GM18526 (cell line): ENCODE measurements around the gene CNNM2.

Experiments used
- POLR2A ChIP-seq: IDR thresholded peaks from 3 replicates; pipeline ENCODE4 v1.6.1; 2011; ENCODE audit not compliant: insufficient read length; ENCODE audit errors: extremely low read depth

The CNNM2 gene

DNA sequence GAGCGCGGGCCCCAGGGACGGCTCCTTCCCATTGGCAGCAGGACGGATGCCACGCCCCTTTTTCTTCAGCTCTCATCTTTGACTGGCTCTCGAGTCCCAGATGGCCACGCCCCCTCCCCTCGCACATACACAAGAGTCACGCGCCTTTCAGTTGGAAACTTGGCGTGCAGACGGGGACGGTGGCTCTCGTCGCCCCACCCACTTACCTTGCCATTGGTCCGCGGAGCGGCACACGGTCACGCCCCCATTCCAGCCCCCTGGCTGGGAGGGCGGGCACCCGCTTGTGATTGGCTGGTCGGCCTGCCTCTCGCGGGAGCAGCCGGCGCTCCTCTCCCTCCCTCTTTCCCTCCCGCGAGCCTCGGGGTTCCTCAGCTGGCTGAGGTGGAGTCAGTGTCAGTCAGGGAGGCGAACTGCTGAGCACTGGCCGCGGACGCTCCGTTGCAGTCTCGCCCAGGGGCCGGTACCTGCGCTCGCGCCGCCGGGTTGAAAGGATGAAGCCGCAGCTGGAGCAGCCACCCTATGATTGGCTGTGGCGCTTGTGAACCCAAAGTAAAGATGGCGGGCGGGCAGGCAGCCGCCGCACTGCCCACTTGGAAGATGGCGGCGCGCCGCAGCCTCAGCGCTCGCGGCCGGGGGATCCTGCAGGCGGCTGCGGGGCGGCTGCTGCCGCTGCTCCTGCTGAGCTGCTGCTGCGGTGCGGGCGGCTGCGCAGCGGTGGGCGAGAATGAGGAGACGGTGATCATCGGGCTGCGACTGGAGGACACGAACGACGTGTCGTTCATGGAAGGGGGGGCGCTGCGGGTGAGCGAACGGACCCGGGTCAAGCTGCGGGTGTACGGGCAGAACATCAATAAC is at the start of gene CNNM2:
Gene CNNM2, plus strand, starts transcription at position 333 of the 855 bp plus-strand sequence. Its CDS starts 187 bp downstream, at position 520.
- peak; percentile 72 for TF ChIP-seq POLR2A

DNA sequence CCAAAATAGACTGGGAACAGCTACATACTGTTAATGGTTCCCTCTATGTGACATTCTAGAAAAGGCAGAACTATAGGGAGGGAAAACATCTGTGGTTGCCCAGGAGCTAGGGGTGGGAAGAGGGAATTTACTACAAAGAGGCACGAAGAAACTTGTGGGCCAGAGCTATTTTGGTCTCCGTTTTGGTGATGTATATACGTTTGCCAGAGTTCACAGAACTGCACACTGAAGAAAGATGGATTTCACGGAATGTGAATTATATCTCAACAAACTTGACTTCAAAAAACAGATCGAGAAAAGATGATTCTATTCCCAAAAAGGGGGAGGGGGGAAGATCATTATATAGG is 49.2 kb upstream of the CNNM2 start:
- no peak for TF ChIP-seq POLR2A

DNA sequence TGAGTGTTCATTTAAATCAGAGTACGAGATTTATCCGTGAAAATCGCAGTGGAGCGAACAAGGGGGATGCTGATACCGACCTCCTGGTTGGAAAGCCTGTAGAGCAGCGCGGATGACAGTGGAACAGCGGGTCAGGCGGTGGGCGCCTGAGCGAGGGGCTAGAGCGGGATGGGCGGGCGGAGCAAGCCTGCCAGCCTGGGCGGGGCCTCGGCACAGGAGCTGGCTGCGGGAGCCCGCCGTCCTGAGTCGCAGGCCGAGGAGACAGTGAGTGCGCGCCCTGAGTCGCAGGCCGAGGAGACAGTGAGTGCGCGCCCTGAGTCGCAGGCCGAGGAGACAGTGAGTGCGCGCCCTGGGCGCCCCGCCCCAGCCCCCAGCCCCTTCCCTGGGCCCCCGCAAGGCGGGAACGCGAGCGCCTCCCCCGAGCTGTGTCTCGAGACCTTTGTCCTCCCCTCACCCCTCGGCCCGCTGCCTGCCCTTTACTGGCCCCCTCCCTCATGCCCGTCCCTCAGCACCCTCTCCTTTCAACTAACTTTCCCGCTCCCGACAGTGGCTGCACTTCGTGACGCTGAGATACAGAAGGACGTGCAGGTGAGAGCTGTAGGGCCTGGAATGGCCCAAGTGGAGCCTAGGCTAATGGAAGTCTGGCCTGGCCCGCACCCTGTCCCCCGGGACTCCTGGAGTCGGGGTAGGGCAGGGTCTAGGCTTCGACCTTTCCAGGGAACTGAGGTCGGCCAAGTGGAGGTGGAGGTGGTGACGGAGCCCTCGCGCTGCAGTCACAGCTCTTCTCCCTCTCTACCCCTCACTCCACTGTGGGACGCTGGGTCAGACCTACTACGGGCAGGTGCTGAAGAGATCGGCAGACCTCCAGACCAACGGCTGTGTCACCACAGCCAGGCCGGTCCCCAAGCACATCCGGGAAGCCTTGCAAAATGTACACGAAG is 48.6 kb upstream of the CNNM2 start, which contains the start of gene AS3MT:
Gene AS3MT, plus strand, starts transcription at position 213 of the 941 bp plus-strand sequence. Its CDS starts 123 bp downstream, at position 336.
- TF ChIP-seq POLR2A = no peak

DNA sequence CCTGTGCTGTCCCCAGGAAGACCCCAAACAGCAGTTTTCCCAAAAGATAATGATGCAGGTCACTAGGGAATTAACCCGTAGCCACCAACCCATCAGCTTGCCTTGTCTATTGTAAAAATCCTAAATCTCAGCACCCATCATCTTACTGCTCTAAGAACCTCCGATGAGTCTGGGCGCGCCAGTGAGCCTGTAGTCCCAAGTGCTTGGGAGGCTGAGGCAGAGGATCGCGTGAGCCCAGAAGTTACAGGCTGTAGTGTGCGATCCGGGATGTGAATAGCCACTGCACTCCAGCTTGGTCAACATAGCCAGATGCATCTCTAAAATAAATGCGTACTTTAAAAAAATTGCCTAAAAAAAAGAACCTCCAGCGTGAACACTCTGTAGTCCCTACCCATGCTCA is 47.9 kb upstream of the CNNM2 start:
- no peak for TF ChIP-seq POLR2A

DNA sequence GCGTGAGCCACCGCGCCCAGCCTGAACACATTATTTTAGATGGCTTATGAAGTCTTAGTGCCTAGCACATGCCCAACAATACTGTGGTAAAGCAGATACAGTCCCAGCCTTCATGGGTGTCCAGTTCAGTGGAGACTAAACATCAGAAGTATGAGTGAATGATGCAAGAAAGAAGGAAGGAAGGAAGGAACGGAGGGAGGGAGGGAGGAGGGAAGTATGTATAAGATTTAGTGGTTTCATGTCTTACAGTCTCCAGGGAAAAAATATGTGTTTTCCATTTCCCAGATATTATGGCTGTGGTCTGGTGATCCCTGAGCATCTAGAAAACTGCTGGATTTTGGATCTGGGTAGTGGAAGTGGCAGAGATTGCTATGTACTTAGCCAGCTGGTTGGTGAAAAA is 45.9 kb upstream of the CNNM2 start:
- no peak for TF ChIP-seq POLR2A

DNA sequence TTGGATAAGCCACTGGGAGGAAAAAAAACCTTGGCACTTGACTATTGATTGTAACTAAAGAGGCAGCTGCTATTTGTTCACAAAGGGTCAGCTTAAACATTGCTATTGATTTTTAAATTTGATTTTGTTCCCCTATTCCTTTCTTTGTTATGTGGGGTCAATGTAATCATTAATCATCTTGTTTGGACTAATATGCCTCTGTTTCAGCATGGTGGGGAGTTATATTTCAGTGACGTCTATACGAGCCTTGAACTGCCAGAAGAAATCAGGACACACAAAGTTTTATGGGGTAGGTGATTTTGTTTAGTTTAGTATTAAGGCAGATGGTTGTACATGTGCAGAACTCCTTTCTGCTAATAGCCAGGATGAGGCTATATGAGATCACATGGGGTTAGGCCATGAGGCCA is 41.3 kb upstream of the CNNM2 start:
- no peak for TF ChIP-seq POLR2A

DNA sequence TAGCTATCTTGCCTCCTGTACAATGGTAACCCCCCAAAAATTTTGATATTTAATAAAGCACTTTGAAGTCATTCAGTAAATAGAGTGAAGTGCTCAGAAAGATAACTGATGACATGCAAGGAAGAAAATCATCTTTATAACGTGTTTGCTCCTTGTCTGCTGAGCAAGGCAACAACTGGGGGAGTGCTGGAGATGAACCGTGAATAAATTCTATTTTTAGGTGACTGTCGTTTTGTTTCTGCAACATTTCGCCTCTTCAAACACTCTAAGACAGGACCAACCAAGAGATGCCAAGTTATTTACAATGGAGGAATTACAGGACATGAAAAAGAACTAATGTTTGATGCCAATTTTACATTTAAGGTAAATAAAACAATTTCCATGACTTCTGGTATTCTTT is 39.5 kb upstream of the CNNM2 start:
- TF ChIP-seq POLR2A = no peak

DNA sequence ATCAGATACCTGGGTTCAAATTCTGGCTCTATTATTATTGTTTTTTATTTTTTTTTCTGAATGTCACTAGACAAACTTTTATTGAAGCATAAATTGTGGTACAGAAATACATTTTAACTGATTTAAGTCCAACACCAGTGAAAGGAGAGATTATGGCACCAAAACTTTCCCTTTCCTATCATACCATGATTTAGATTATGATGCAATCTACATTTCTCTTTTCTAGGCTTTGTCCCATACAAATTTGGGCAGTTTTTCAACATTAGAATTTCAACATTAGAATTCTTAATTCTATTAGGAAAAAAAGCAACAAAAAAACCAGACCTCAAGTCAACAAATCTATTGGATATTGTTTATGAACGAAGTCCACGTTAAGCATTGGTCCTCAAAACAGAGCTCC is 37.8 kb upstream of the CNNM2 start:
- TF ChIP-seq POLR2A = no peak

DNA sequence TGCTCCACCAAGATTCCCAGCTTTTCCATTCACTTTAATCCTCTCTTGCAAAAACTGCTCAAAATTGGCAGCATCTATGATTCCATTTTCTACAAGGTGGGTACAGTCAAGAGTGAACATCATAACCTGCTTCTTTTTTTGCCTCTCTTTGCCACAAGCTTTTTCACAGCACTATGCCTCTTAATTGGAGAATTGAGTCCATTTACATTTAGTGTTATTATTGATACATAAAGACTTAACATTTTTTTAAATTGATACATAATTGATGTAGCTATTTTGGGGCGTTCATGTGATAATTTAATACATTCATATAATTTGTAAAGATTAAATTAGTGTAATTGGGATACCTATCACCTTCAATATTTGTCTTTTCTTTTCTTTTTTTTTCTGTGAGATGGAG is 30.0 kb upstream of the CNNM2 start:
- no peak for TF ChIP-seq POLR2A

DNA sequence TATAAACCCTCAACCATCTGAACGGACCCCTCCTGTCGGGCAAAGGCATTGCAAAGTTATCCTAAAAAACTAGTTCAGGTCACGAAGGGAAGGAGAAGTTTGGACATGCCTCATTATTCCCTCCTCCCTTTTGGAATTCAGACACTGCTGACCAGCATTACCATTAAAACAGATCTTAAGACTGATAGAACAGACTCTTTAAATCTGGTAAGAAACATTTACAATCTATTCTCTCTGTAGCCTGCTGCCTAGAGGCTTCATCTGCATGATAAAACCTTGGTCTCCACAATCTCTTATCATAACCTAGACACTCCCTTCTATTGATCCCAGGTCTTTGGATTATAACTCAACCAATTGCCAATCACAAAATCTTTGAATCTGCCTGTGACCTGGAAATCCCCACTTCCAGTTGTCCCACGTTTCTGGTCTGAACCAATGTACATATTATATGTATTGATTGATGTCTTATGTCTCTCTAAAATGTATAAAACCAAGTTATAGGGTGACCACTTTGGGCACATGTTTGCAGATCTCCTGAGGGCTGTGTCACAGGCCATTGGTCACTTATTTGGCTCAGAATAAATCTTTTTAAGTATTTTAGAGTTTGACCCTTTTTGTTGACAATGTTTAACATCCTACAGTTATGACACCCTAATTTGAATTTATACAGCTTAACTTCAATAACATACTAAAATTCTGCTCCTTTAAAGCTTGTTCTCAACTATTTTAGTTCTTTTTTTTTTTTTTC is 23.5 kb upstream of the CNNM2 start:
- TF ChIP-seq POLR2A = no peak

DNA sequence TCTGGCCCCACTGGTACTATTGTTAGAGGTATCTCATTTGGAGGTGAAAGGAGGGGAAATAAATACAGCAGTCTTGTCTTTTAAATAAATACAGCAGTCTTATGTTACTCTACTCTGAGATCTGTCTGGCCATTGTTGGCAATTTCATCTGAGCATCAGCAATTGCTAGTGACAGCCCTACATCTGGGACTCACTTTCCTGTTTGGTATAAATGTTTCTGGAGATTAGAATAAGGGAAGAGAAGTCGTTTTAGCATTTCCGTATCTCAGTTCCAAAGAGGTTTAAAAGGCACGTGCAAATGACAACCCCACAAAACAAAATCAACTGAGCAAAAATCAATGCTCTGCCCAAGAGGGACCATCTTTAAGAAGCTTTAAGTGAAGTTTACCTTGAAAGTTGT is 18.1 kb upstream of the CNNM2 start:
- no peak for TF ChIP-seq POLR2A

DNA sequence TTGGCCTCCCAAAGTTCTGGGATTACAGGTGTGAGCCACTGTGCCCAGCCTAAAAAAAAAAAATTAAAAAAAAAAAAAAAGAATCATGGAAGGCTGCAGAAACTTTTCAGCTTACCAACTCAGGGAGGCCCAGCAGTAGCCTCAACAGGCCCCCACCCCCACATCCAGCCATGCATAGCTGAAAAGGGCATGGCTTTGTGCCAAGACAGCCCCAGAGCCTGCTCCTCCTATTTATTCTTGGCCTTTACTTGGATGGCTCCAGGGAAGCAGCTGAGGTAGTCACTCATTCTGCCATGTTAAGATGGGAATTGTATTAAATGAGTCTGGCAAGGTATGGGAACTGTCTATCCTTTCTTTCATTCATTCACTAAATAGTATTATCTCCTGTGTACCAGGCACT is 13.7 kb upstream of the CNNM2 start:
- no peak for TF ChIP-seq POLR2A

DNA sequence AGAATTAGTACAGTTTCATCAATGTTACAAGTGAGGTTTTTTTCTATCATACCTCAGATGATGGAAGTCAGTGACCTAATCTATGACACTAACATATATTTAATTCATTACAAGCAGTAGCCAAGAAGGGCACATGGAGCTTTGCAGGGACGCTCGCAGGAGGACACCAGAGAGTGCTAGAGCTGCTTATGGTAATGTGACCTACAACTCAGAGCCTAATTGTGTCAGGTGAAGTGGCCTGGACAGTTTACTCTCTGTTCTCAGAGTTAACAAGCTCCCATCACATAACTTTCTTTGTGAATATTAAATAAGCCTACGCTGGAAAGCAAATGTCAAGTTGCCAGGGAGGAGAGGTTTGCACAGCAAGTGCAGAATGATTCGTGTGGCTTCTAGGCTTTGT is 11.6 kb upstream of the CNNM2 start:
- TF ChIP-seq POLR2A = no peak

DNA sequence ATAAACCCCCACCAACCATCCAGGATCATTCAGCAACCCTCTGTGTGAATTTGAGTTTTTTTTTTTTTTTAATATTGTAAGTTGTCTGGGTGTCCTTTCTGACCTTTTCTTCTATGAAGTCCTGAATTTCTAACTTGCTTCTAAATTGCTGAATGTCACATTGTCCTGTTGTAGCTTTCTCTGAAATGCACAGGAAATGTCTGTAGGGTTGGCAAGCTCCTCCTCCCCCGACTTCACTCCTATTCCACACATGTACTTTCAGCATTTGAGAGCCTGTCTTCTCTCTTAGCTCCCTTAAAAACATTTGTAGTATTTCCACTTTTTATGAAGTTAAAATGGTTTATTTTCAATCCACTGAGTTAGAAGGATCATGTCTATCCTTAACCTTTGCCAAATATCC is 3.3 kb upstream of the CNNM2 start:
- TF ChIP-seq POLR2A = no peak

DNA sequence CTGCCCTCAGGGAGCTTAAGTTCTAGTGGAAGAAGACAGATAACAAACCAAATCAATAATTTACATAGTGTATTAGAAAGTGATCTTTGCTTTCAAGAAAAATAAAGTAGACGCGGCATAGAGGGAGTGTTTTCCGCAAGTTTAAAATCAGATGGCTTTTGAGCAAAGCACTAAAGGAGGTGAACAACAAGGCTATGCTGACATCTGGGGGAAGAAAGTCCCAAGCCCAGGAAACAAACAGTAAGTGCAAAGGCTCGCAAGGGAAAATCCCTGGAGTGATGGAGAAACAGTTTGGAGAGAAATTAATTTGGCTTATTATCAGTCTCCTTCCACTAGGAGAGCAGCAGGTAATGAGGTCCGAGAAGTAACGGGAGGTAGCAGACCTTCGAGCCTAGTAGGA is 1.9 kb upstream of the CNNM2 start:
- no peak for TF ChIP-seq POLR2A
